SK-N-SH treated with all-trans-retinoic acid at 6 μM for 48 hours (cell line): Measurements from ENCODE around the gene MARS1.

Experiments
- CREB5 ChIP-seq: fragments of 250-450 bp; sonication (Bioruptor Pico); IDR thresholded peaks from 2 replicates; pipeline ENCODE4 v1.5.1; 2020; ENCODE audit warnings: low read depth, mild to moderate bottlenecking, moderate library complexity
- ESRRG ChIP-seq: fragments of 250-450 bp; sonication (Bioruptor Pico); IDR thresholded peaks from 2 replicates; pipeline ENCODE4 v1.6.1; 2021; ENCODE audit warnings: mild to moderate bottlenecking
- GLIS3 ChIP-seq: fragments of 250-450 bp; sonication (Bioruptor Pico); IDR thresholded peaks from 2 replicates; pipeline ENCODE4 v1.5.0; 2020; ENCODE audit warnings: mild to moderate bottlenecking, moderate library complexity
- ZFP3 ChIP-seq: fragments of 250-450 bp; sonication (Bioruptor Pico); IDR thresholded peaks from 2 replicates; pipeline ENCODE4 v1.5.0; 2020; ENCODE audit warnings: mild to moderate bottlenecking, moderate library complexity
- ZFP30 ChIP-seq: fragments of 450-650 bp; formaldehyde crosslinking; IDR thresholded peaks from 2 replicates; pipeline ENCODE4 v1.5.0; 2022; ENCODE audit warnings: mild to moderate bottlenecking, moderate library complexity
- ZNF565 ChIP-seq: fragments of 450-650 bp; formaldehyde crosslinking; conservative IDR thresholded peaks from 2 replicates; pipeline ENCODE4 v1.5.0; 2020; ENCODE audit warnings: low read depth, mild to moderate bottlenecking, moderate library complexity
- TF ChIP-seq, protein P1 (sequence below): fragments of 250-450 bp; sonication (Bioruptor Pico); IDR thresholded peaks from 2 replicates; pipeline ENCODE4 v1.5.1; 2021; ENCODE audit warnings: mild to moderate bottlenecking, moderate library complexity

GRCh38 chr12:57446292-57446960 is 41.4 kb upstream of the MARS1 start:
- no peak for TF ChIP-seq ZFP30 (CRISPR knock-in tag)
- no peak for TF ChIP-seq ZNF565
- TF ChIP-seq, protein P1, sequence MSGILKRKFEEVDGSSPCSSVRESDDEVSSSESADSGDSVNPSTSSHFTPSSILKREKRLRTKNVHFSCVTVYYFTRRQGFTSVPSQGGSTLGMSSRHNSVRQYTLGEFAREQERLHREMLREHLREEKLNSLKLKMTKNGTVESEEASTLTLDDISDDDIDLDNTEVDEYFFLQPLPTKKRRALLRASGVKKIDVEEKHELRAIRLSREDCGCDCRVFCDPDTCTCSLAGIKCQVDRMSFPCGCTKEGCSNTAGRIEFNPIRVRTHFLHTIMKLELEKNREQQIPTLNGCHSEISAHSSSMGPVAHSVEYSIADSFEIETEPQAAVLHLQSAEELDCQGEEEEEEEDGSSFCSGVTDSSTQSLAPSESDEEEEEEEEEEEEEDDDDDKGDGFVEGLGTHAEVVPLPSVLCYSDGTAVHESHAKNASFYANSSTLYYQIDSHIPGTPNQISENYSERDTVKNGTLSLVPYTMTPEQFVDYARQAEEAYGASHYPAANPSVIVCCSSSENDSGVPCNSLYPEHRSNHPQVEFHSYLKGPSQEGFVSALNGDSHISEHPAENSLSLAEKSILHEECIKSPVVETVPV (CRISPR knock-in tag) = no peak
- TF ChIP-seq ESRRG (CRISPR knock-in tag) = no peak
- no peak for TF ChIP-seq ZFP3 (CRISPR knock-in tag)
- TF ChIP-seq GLIS3 (CRISPR knock-in tag) = no peak
- TF ChIP-seq CREB5 (CRISPR knock-in tag) = no peak
